GM06990 (cell line): ENCODE results near the gene DDX23.

Source experiments
- DNase-seq: peaks from one replicate; pipeline ENCODE4 v3.0.0-alpha.2; 2011; ENCODE audit not compliant: insufficient read length; ENCODE audit errors: extremely low read depth
- H3K27me3 ChIP-seq: replicated peaks from 2 replicates; pipeline ENCODE4 v1.6.0; 2011; ENCODE audit warnings: low read length; ENCODE audit not compliant: control insufficient read depth, insufficient read depth
- H3K36me3 ChIP-seq: 2 replicates; pipeline ENCODE4 v1.5.1; 2011; ENCODE audit warnings: low read length; ENCODE audit not compliant: control insufficient read depth, insufficient read depth
- H3K4me3 ChIP-seq: replicated peaks from 2 replicates; pipeline ENCODE4 v1.5.1; 2011; ENCODE audit warnings: low read depth, mild to moderate bottlenecking, control low read depth, low read length
- CTCF ChIP-seq: IDR thresholded peaks from 2 replicates; pipeline ENCODE4 v1.5.1; 2011; ENCODE audit warnings: low read length, control low read depth, mild to moderate bottlenecking, inconsistent platforms; ENCODE audit not compliant: insufficient read depth, poor library complexity, severe bottlenecking

Gene DDX23

GRCh38 chr12:48819986-48820725 is 31.8 kb downstream of the DDX23 start:
- Histone ChIP-seq H3K36me3 (no peaks in the 10 kb centered on the region), H3K4me3 (no peak overlapping the region), H3K27me3 (peaks cover 2% of the 10 kb centered on the region)
- TF ChIP-seq CTCF = no peak
- no peak for DNase-seq

GRCh38 chr12:48818831-48819590 is 33.0 kb downstream of the DDX23 start:
- DNase-seq = no peak

GRCh38 chr12:48817873-48818830 is 33.8 kb downstream of the DDX23 start, which contains the start of gene CACNB3:
CACNB3 (plus strand) TSS chr12:48818496; CDS start chr12:48818930, 434 bp downstream.
- peaks cover 2% of the 10 kb centered on the region for H3K27me3 ChIP-seq

More at GRCh38 chr12:48818831-48819590, 33.0 kb downstream of the DDX23 start:
- peak; percentile 29 for TF ChIP-seq CTCF
- H3K27me3 ChIP-seq = peaks cover 2% of the 10 kb centered on the region
- peak overlapping the region; percentile 52 for H3K4me3 ChIP-seq
- no peaks in the 10 kb centered on the region for H3K36me3 ChIP-seq

GRCh38 chr12:48816143-48816854 is 35.7 kb downstream of the DDX23 start:
- no peak for TF ChIP-seq CTCF
- H3K27me3 ChIP-seq = peaks cover 2% of the 10 kb centered on the region
- DNase-seq = no peak
- H3K4me3 ChIP-seq = no peak overlapping the region; the same call in 1 of the 2 replicates
- H3K36me3 ChIP-seq = no peaks in the 10 kb centered on the region

More at GRCh38 chr12:48817873-48818830, 33.8 kb downstream of the DDX23 start, which contains the start of gene CACNB3:
- no peak for TF ChIP-seq CTCF
- DNase-seq = peak; percentile 53
- Histone ChIP-seq H3K36me3 (no peaks in the 10 kb centered on the region), H3K4me3 (peak within 1 kb of the TSS; percentile 52)
